Fibroblast of skin of right quadriceps (primary cell): ENCODE data around the gene EOMES.

ENCODE experiments used
- DNase-seq: peaks from one replicate; pipeline ENCODE4 v3.0.0-alpha.2; 2013

EOMES gene

GRCh38 chr3:27719314-27720003 lies 2.7 kb downstream of the EOMES start:
- DNase-seq = no peak

DNA sequence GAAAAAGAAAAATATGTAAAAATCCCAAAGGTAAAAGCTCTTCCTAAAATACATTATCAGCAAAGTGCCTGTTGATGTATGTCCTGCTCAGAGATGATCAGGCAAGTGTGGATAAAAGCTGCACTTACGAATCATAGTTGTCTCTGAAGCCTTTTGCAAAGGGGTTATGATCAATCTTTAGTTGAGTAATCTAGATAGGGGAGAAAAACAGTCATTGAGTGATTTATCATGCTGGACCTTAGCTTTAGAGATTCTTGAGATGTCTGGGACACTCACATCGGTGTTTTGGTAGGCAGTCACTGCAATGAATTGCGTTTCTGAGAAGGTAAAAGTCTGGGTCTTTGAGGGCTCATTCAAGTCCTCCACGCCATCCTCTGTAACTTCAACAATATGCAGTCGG lies 3.7 kb downstream of the EOMES start:
- no peak for DNase-seq

DNA sequence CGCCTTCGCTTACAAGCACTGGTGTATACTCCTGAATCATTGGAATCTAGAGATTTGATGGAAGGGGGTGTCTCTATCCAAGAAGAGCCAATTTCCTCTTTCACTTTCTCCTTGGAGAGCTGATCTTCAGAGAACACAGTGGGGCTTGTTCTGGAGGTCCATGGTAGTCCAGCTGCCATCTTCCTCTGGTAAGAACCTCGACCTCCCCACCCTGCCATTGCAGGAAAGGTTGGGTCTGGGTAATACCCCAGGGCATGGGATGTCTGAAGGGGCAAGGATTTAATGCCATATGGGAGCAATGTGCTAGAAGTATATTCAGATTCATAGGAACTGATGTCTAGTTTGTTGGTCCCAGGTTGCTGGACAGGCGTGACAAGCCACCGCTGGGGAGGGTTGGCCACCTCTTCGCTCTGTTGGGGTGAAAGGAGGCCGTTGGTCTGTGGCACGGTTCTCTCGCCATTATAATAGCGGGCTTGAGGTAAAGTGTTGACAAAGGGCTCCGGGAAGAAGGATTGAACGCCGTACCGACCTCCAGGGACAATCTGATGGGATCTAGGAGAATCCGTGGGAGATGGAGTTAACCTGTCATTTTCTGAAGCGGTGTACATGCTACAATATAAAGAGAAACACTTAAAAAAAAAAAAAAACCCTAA lies 4.8 kb downstream of the EOMES start:
- DNase-seq = no peak

DNA sequence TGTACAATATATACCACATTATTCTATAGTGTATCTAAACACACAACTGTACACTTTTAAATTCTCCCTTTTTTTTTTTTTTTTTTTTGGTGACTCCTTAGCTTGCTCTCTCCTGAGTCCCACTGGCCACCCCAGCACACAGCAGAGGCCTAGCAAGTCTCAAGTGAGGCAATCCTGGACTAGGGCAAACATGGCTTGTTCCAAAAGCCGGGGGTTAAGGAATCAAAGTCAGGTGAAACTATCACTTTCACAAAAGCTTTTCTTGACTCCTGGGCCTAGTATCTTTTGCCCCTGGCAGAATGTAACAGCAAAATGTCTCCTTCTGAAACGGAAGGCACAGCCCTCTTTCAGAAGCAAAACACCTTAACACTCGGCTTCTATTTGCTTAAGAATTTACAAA lies 5.8 kb downstream of the EOMES start:
- DNase-seq = no peak

- no peak for DNase-seq
Measured at GRCh38 chr3:27715863-27716262, 6.3 kb downstream of the EOMES start.

- no peak for DNase-seq
Measured at GRCh38 chr3:27715454-27715806, 6.7 kb downstream of the EOMES start.

DNA sequence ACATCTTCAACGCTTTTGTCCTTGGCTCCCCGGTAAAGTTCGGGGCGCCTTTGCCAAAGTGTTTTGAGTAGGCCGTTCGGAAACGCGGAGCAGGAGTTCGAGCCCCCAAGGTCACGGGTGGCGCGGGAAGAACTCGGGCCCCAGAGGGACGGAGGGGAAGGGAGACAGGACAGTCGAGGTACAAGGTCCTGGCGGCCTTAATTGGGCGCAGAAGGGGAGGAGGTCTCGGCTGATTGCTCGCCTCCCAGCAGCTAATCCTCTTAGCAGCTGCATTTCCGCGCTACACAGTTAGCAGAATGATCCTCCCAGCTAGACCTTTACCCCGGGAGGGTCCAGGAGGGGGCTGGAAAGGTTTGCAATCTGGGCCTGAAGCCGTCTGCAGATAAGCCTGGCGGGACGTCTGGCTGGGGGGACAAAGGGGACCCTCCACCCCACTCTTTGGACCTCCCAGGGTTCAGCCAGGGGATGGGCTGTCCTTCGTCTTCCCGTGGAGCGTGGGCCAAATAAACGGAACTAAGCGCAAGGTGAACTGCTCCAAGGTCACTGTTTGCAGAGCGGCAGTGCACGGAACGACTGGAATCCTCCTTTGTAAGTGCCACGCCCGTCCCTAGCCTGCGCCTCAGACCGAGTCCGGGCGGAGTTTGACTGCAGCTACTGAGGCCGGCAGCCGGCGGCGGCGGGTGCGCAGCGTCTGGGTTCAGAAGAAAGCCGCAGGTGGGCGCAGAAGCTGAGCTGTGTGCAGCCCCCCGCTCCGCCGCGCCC lies 7.2 kb downstream of the EOMES start:
- DNase-seq = no peak

GRCh38 chr3:27714146-27714526 lies 8.0 kb downstream of the EOMES start:
- DNase-seq = no peak

DNA sequence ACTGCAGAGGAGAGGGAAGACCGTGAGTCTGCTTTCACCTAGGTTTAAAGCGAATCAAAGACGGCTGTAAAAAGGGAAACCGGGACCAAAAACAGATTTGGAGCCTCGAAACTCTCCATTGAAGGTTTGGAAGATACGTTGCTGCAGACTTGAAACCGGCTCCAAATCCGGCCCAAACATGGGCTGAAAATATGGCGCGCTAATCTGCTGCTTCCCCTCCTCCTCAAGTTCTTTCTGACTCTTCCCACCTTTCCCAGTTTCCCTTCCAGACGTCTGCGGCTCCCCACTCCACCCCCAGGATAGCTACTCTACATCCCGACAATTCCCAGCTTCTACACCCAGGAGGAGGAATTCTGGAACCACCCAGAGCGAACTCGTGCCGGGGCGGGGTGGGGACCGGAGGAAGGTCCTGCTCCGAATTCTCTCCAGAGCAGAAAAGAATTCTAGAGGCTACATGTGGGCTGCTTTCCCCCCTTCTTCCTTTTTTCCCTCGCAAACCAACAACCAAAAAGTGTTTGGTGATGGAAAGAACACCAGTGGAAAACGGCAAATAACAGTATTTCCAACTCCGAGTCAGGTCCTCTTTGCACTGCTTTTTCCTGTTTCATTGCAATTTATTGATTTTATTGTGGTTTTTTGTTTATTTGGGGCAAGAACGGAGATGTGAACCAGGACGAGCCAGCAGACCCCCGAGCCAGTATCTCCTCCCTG lies 8.5 kb downstream of the EOMES start:
- DNase-seq = no peak

DNA sequence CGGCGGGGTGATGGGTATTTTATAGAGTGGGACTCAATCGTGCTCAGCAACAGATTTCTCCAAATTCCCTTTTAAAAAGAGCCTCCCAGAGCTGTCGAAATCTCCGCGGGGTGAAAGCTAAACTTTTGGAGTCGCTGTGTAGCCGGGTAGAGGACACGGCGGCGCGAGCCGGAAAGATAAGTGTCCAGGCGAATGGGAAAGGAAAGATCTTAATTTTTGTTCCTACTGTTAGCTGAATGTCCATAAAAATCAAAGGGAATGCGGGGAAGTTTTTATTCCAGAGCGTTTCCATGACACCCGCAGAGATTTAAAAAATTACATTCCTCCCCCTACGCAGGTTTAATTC lies 9.1 kb downstream of the EOMES start:
- DNase-seq = no peak

GRCh38 chr3:27712136-27713077 lies 9.7 kb downstream of the EOMES start:
- DNase-seq = peak; percentile 66

DNA sequence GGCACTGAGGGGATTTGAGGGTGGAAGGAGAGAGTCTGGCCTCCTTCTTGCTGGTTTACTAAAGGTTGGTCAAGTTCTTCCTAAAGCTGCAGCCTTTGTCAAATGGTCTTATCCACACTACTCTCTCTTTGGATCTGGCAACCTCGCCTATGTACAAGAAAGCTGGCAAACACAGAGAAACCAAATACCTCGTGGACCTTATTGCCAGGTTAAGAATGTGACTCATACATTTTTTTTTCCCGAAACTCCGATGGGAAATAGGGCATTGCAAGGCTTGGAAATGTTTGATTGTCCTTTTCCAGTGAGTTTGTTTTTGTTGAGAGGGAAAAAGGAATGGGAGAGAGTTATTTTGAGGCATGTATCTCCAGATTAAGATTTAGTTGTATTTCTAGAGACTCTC lies 13.9 kb downstream of the EOMES start:
- no peak for DNase-seq

DNA sequence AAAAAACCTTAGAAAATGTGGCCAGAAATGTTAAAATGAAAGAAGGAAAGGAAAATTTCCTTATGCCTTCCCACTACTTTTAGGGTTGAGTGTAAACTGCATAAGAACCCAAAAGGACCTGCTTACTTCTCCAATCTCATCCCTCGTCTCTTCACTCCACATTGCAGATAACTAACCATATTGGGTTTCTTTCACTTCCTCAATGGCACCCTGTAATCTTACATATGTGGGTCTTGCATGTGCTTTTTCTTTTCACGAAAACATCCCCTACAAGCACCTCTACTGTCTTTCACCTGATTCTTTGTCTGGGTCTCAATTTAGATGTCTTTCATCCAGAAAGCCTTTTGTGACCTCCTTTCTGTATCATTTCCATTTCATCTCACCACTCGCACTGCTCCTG lies 23.1 kb downstream of the EOMES start:
- DNase-seq = no peak

DNA sequence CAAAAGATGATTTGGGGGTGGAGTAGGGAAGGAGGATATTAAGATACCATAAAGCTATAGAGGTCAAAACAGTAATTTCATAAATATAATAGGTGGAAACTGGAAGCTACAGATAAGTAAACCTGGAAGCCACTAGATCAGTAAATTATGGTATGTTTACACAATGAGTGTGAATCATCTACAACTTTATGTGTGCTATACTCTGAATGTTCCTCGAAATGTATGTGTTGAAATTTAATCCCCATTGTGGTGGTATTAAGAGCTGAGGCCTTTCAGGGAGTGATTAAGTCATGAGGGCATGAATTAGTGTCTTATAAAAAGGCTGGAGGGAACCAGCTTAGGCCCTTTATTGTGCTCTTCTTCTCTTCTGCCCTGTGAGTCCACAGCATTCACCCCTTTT lies 25.2 kb downstream of the EOMES start:
- peak; percentile 57 for DNase-seq

- no peak for DNase-seq
Measured at GRCh38 chr3:27695636-27696035, 26.5 kb downstream of the EOMES start.

- DNase-seq = no peak
Measured at GRCh38 chr3:27688053-27688452, 34.1 kb downstream of the EOMES start.

DNA sequence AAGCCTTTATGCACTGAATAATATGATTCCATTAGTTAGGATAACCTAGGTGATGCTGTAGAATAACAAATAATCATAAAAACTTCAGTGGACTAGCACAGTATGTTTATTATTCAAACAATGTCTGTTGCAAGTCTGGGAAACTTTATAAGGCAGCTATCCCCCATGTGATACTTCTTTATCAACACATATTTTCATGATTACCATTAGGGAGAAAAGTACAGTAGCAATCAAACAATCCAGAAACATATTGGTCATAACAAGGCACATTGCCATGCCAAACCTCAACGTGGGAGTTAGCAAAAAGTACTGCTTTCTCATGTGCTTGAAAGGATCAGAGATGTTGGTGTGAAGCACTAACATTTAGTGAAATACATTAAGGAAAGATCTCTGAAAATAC lies 35.5 kb downstream of the EOMES start:
- DNase-seq = peak; percentile 72

DNA sequence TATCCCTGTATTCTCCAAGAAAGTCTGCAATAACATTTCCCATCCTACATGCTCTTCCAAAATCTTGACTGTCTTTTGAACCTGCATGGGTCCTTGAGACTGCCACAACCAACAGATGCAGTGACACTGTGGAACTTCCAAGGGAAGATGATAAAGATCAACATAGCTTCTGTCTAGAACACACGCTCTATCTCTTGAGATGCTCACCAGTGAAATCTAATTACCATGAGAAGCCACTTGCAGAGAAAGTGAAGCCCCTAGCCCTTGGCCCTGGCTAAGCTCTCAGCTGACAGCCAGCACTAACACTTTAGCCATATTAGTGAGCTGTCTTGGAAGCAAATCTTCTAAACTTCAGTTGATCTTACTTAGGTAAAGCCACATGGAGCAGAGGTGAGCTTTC lies 36.6 kb downstream of the EOMES start:
- no peak for DNase-seq

DNA sequence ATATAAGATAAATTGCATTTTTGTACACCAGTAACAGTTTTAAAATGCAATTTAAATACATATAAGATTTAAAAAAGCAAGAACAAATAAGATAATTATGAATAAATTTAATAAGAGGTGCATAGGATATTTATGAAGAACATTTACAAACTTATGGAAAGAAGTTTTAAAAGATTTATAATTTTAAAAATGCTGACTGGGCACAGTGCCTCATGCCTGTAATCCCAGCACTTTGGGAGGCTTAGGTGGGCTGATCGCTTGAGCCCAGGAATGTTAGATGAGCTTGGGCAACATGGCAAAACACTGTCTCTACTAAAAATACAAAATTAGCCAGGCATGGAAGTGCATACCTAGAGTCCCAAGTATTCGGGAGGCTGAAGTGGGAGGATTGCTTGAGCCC lies 37.8 kb downstream of the EOMES start:
- DNase-seq = no peak

- DNase-seq = peak; percentile 92
Measured at GRCh38 chr3:27681249-27681748, 40.8 kb downstream of the EOMES start.

DNA sequence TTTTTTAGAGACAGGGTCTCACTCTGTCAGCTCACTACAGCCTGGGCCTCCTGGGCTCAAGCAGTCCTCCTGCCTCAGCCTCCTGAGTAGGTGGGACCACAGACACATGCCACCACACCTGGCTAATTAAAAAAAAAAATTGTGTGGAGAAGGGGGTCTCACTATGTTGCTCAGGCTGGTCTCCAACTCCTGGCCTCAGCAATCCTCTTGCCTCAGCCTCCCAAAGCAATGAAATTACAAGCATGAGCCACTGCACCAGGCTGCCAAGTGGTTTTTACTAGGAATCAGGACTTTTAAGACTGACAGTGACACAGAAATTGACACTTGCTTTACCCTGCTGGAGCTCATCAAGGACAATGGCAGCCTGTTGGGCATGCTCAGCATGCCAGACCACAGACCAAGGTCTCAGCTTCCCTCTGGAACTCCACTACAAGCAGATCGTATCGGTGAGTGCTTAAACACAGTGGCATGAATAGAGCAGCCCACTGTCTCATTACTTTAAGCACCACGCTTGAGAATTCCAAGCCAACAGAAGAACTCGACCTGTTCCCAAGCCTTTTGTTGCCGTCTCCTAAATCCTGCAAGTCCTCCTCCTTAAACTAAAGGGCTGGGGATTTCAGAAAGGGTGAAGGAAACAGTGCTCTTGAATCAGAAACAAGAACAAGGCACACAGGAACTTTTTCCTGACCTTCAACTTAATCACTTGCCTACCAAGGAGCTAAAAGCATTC lies 41.4 kb downstream of the EOMES start:
- DNase-seq = no peak

GRCh38 chr3:27679691-27680090 lies 42.4 kb downstream of the EOMES start:
- DNase-seq = no peak
